Sigmoid colon (tissue), 3 donors: ENCODE results near the gene ALG12.

ENCODE experiments used
- POLR2A ChIP-seq, 2 donors: fragments of 450-650 bp; IDR thresholded peaks; one replicate each; pipeline ENCODE4 v1.6.1; 2016; ENCODE audit warnings: antibody characterized with exemption in 2 of 2, mild to moderate bottlenecking in 2 of 2, moderate library complexity in 2 of 2
- TF ChIP-seq, protein P1 (sequence below), 4 experiments: fragments of 450-650 bp in 3 of 4; fragments of 200-600 bp in 1 of 4; IDR thresholded peaks; one replicate each; pipeline ENCODE4 v1.5.1; 2016 to 2019; ENCODE audit warnings: antibody characterized with exemption in 4 of 4, mild to moderate bottlenecking in 3 of 4, moderate library complexity in 2 of 4

GRCh38 chr22:49858827-49859226 is 59.4 kb downstream of the ALG12 start:
- no peak for TF ChIP-seq POLR2A (IDR thresholded peaks at IDR 0.05)
- TF ChIP-seq, protein P1, sequence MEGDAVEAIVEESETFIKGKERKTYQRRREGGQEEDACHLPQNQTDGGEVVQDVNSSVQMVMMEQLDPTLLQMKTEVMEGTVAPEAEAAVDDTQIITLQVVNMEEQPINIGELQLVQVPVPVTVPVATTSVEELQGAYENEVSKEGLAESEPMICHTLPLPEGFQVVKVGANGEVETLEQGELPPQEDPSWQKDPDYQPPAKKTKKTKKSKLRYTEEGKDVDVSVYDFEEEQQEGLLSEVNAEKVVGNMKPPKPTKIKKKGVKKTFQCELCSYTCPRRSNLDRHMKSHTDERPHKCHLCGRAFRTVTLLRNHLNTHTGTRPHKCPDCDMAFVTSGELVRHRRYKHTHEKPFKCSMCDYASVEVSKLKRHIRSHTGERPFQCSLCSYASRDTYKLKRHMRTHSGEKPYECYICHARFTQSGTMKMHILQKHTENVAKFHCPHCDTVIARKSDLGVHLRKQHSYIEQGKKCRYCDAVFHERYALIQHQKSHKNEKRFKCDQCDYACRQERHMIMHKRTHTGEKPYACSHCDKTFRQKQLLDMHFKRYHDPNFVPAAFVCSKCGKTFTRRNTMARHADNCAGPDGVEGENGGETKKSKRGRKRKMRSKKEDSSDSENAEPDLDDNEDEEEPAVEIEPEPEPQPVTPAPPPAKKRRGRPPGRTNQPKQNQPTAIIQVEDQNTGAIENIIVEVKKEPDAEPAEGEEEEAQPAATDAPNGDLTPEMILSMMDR (IDR thresholded peaks at IDR 0.05) = no peak
